NCI-H446 treated with DMSO at 0.1 percent for 48 hours (cell line): ENCODE data around the gene SPSB4.

Source experiments
- DNase-seq: peaks from one replicate; lab custom pipeline; 2025; lab: John Stamatoyannopoulos, UW

Gene SPSB4

GRCh38 chr3:141076036-141076773, 25.1 kb downstream of the SPSB4 start:
- no peak for DNase-seq

- DNase-seq, result no peak
Measured at GRCh38 chr3:141076797-141077571, 25.8 kb downstream of the SPSB4 start.

- no peak for DNase-seq
Measured at GRCh38 chr3:141077631-141078030, 26.5 kb downstream of the SPSB4 start.

- no peak for DNase-seq
Measured at GRCh38 chr3:141078200-141078599, 27.1 kb downstream of the SPSB4 start.

GRCh38 chr3:141080431-141080830, 29.3 kb downstream of the SPSB4 start:
- DNase-seq, result no peak

GRCh38 chr3:141081141-141081795, 30.1 kb downstream of the SPSB4 start:
- no peak for DNase-seq

- no peak for DNase-seq
Measured at GRCh38 chr3:141082064-141082463, 30.9 kb downstream of the SPSB4 start.

- no peak for DNase-seq
Measured at GRCh38 chr3:141083226-141083625, 32.1 kb downstream of the SPSB4 start.

GRCh38 chr3:141083836-141084649, 32.9 kb downstream of the SPSB4 start:
- no peak for DNase-seq

GRCh38 chr3:141085343-141086070, 34.4 kb downstream of the SPSB4 start:
- no peak for DNase-seq

GRCh38 chr3:141086188-141086587, 35.0 kb downstream of the SPSB4 start:
- peak; percentile 59 for DNase-seq

GRCh38 chr3:141087076-141087777, 36.1 kb downstream of the SPSB4 start:
- DNase-seq, result no peak

- DNase-seq, result no peak
Measured at GRCh38 chr3:141087778-141088130, 36.6 kb downstream of the SPSB4 start.

- DNase-seq, result no peak
Measured at GRCh38 chr3:141089339-141090152, 38.4 kb downstream of the SPSB4 start.

GRCh38 chr3:141091426-141091825, 40.3 kb downstream of the SPSB4 start:
- DNase-seq, result no peak

GRCh38 chr3:141092663-141093062, 41.5 kb downstream of the SPSB4 start:
- no peak for DNase-seq

GRCh38 chr3:141093397-141093796, 42.2 kb downstream of the SPSB4 start:
- peak; percentile 56 for DNase-seq

- peak; percentile 80 for DNase-seq
Measured at GRCh38 chr3:141093971-141094684, 43.0 kb downstream of the SPSB4 start.
